Measurements from ENCODE around the gene PPP1R14D. TPM values are rescaled to one million over a fixed set of nuclear protein-coding genes. Genes with fewer than 3 reads are reported as not detected.

Gene PPP1R14D
- total and polyA plus RNA-seq, 2 experiments from 2014 or later, result not detected

DNA sequence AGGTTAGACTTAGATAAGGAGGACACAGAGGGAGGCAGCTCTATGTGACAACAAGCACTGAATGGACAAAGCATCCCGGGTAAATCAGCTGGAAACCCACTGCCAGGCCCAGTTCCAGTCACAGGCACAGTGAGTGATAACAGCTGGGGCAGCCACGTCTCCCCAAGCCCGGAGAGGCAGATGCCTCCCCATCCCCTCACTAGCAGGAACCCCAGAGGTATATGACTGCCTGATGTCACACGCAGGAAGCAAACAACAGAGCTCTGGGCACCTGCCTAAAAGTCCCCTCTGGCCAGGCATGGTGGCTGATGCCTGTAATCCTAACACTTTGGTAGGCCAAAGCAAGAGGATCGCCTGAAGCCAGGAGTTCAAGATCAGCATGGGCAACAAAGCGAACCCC is 40.5 kb downstream of the PPP1R14D start:
- peaks cover 59% of the 10 kb centered on the region for H3K4me1 Mint-ChIP-seq
- peaks cover 52% of the 10 kb centered on the region for H3K4me1 ChIP-seq (ENCODE audit: insufficient read depth)
- peak overlapping the region; percentile 72 for H3K4me2 ChIP-seq

More for the DNA sequence above, 40.5 kb downstream of the PPP1R14D start:
- ATAC-seq (peak; percentile 13), DNase-seq (ENCODE audit: low spot score) (peak; percentile 37)
- Mint-ChIP-seq H3K27me3 (ENCODE audit: insufficient read depth, low read depth, poor library complexity) (peaks cover 13% of the 10 kb centered on the region), H3K9me3 (no peaks in the 10 kb centered on the region), H3K4me3 (peak overlapping the region; percentile 60), H3K27ac (peak overlapping the region; percentile 86), H3K36me3 (ENCODE audit: low read depth) (peaks cover 7% of the 10 kb centered on the region; the same call in 2 of the 3 replicates)
- H3K79me2 ChIP-seq (replicated peaks; ENCODE audit: insufficient read depth), result peaks cover 33% of the 10 kb centered on the region
- no peak for TF ChIP-seq ZNF114 (CRISPR knock-in tag; IDR thresholded peaks at IDR 0.05)
- no peak for TF ChIP-seq POLR2AphosphoS5 (IDR thresholded peaks at IDR 0.05; ENCODE audit: low read depth)
- TF ChIP-seq, protein P1, sequence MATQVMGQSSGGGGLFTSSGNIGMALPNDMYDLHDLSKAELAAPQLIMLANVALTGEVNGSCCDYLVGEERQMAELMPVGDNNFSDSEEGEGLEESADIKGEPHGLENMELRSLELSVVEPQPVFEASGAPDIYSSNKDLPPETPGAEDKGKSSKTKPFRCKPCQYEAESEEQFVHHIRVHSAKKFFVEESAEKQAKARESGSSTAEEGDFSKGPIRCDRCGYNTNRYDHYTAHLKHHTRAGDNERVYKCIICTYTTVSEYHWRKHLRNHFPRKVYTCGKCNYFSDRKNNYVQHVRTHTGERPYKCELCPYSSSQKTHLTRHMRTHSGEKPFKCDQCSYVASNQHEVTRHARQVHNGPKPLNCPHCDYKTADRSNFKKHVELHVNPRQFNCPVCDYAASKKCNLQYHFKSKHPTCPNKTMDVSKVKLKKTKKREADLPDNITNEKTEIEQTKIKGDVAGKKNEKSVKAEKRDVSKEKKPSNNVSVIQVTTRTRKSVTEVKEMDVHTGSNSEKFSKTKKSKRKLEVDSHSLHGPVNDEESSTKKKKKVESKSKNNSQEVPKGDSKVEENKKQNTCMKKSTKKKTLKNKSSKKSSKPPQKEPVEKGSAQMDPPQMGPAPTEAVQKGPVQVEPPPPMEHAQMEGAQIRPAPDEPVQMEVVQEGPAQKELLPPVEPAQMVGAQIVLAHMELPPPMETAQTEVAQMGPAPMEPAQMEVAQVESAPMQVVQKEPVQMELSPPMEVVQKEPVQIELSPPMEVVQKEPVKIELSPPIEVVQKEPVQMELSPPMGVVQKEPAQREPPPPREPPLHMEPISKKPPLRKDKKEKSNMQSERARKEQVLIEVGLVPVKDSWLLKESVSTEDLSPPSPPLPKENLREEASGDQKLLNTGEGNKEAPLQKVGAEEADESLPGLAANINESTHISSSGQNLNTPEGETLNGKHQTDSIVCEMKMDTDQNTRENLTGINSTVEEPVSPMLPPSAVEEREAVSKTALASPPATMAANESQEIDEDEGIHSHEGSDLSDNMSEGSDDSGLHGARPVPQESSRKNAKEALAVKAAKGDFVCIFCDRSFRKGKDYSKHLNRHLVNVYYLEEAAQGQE (IDR thresholded peaks at IDR 0.05; ENCODE audit: unreplicated experiment), result no peak
- TF ChIP-seq, protein P2, sequence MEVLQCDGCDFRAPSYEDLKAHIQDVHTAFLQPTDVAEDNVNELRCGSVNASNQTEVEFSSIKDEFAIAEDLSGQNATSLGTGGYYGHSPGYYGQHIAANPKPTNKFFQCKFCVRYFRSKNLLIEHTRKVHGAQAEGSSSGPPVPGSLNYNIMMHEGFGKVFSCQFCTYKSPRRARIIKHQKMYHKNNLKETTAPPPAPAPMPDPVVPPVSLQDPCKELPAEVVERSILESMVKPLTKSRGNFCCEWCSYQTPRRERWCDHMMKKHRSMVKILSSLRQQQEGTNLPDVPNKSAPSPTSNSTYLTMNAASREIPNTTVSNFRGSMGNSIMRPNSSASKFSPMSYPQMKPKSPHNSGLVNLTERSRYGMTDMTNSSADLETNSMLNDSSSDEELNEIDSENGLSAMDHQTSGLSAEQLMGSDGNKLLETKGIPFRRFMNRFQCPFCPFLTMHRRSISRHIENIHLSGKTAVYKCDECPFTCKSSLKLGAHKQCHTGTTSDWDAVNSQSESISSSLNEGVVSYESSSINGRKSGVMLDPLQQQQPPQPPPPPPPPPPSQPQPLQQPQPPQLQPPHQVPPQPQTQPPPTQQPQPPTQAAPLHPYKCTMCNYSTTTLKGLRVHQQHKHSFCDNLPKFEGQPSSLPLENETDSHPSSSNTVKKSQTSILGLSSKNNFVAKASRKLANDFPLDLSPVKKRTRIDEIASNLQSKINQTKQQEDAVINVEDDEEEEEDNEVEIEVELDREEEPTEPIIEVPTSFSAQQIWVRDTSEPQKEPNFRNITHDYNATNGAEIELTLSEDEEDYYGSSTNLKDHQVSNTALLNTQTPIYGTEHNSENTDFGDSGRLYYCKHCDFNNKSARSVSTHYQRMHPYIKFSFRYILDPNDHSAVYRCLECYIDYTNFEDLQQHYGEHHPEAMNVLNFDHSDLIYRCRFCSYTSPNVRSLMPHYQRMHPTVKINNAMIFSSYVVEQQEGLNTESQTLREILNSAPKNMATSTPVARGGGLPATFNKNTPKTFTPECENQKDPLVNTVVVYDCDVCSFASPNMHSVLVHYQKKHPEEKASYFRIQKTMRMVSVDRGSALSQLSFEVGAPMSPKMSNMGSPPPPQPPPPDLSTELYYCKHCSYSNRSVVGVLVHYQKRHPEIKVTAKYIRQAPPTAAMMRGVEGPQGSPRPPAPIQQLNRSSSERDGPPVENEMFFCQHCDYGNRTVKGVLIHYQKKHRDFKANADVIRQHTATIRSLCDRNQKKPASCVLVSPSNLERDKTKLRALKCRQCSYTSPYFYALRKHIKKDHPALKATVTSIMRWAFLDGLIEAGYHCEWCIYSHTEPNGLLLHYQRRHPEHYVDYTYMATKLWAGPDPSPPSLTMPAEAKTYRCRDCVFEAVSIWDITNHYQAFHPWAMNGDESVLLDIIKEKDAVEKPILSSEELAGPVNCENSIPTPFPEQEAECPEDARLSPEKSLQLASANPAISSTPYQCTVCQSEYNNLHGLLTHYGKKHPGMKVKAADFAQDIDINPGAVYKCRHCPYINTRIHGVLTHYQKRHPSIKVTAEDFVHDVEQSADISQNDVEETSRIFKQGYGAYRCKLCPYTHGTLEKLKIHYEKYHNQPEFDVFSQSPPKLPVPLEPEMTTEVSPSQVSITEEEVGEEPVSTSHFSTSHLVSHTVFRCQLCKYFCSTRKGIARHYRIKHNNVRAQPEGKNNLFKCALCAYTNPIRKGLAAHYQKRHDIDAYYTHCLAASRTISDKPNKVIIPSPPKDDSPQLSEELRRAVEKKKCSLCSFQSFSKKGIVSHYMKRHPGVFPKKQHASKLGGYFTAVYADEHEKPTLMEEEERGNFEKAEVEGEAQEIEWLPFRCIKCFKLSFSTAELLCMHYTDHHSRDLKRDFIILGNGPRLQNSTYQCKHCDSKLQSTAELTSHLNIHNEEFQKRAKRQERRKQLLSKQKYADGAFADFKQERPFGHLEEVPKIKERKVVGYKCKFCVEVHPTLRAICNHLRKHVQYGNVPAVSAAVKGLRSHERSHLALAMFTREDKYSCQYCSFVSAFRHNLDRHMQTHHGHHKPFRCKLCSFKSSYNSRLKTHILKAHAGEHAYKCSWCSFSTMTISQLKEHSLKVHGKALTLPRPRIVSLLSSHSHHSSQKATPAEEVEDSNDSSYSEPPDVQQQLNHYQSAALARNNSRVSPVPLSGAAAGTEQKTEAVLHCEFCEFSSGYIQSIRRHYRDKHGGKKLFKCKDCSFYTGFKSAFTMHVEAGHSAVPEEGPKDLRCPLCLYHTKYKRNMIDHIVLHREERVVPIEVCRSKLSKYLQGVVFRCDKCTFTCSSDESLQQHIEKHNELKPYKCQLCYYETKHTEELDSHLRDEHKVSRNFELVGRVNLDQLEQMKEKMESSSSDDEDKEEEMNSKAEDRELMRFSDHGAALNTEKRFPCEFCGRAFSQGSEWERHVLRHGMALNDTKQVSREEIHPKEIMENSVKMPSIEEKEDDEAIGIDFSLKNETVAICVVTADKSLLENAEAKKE (CRISPR knock-in tag; IDR thresholded peaks at IDR 0.05), result no peak
- TF ChIP-seq NANOG (IDR thresholded peaks at IDR 0.05; ENCODE audit: borderline replicate concordance), result no peak
- TF ChIP-seq CREB1 (CRISPR knock-in tag; IDR thresholded peaks at IDR 0.05; ENCODE audit: low read depth), result no peak
- TF ChIP-seq EZH2phosphoT487 (IDR thresholded peaks at IDR 0.05; ENCODE audit: unreplicated experiment), result no peak
- TF ChIP-seq, protein P3, sequence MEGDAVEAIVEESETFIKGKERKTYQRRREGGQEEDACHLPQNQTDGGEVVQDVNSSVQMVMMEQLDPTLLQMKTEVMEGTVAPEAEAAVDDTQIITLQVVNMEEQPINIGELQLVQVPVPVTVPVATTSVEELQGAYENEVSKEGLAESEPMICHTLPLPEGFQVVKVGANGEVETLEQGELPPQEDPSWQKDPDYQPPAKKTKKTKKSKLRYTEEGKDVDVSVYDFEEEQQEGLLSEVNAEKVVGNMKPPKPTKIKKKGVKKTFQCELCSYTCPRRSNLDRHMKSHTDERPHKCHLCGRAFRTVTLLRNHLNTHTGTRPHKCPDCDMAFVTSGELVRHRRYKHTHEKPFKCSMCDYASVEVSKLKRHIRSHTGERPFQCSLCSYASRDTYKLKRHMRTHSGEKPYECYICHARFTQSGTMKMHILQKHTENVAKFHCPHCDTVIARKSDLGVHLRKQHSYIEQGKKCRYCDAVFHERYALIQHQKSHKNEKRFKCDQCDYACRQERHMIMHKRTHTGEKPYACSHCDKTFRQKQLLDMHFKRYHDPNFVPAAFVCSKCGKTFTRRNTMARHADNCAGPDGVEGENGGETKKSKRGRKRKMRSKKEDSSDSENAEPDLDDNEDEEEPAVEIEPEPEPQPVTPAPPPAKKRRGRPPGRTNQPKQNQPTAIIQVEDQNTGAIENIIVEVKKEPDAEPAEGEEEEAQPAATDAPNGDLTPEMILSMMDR (conservative IDR thresholded peaks at IDR 0.05; ENCODE audit: low read depth in 2 of 2), result no peak
- no peak for TF ChIP-seq STAT1 (IDR thresholded peaks at IDR 0.05; ENCODE audit: unreplicated experiment)
- TF ChIP-seq JUNB (IDR thresholded peaks at IDR 0.05; ENCODE audit: unreplicated experiment), result no peak
- TF ChIP-seq, protein P4, sequence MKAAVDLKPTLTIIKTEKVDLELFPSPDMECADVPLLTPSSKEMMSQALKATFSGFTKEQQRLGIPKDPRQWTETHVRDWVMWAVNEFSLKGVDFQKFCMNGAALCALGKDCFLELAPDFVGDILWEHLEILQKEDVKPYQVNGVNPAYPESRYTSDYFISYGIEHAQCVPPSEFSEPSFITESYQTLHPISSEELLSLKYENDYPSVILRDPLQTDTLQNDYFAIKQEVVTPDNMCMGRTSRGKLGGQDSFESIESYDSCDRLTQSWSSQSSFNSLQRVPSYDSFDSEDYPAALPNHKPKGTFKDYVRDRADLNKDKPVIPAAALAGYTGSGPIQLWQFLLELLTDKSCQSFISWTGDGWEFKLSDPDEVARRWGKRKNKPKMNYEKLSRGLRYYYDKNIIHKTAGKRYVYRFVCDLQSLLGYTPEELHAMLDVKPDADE (IDR thresholded peaks at IDR 0.05), result no peak
- TF ChIP-seq ZNF331 (CRISPR knock-in tag; IDR thresholded peaks at IDR 0.05; ENCODE audit: low read depth), result no peak
- no peak for TF ChIP-seq EZH2 (IDR thresholded peaks at IDR 0.05; ENCODE audit: low read depth, unreplicated experiment)
- H3K36me3 ChIP-seq (ENCODE audit: insufficient read depth), result no peaks in the 10 kb centered on the region
- no peak overlapping the region for H2AFZ ChIP-seq
- H3K27me3 ChIP-seq (ENCODE audit: insufficient read depth), result no peaks in the 10 kb centered on the region
- H4K20me1 ChIP-seq (replicated peaks; ENCODE audit: insufficient read depth), result 0 out of 2 replicates have a peak, but pooled peaks cover 3% of the 10 kb centered on the region
- H3K9me2 ChIP-seq (ENCODE audit: insufficient read depth), result no peaks in the 10 kb centered on the region
- H3F3A ChIP-seq (replicated peaks; ENCODE audit: low read depth), result peaks cover 9% of the 10 kb centered on the region; the same call in 1 of the 2 replicates
- H3K27ac ChIP-seq (ENCODE audit: low read depth), result peak overlapping the region; percentile 16; the same call in 1 of the 2 replicates
- H3K4me3 ChIP-seq, result peak overlapping the region; percentile 41; the same call in 1 of the 2 replicates

Measured in GM23338 (cell line).